Endodermal cell (in vitro differentiated cells): ENCODE data around the gene VAV3. TPM values are rescaled to one million over a fixed set of nuclear protein-coding genes. Genes with fewer than 3 reads are reported as not detected.
A peak's percentile ranks its signal among the peaks of the same experiment; 100 is the strongest.
"Not testable (repeated sequence)": the region's sequence is repeated elsewhere in the genome, so short reads cannot be mapped to it uniquely, and the experiment has no call there.

Experiments
- DNase-seq: peaks from one replicate; pipeline ENCODE4 v3.0.0-alpha.2; 2017
- H3K27ac ChIP-seq: 2 replicates; pipeline ENCODE4 v1.5.1; 2013; ENCODE audit warnings: mild to moderate bottlenecking, low read depth, low read length, moderate library complexity
- H3K27me3 ChIP-seq: 2 replicates; pipeline ENCODE4 v1.6.1; 2013; ENCODE audit warnings: mild to moderate bottlenecking, low read length, moderate library complexity; ENCODE audit not compliant: insufficient read depth, control insufficient read depth, poor library complexity, severe bottlenecking
- H3K36me3 ChIP-seq: 2 replicates; pipeline ENCODE4 v1.7.0; 2013; ENCODE audit warnings: mild to moderate bottlenecking, low read length, moderate library complexity; ENCODE audit not compliant: control insufficient read depth, insufficient read depth
- H3K4me1 ChIP-seq: one replicate; pipeline ENCODE4 v1.7.0; 2013; ENCODE audit warnings: low read length; ENCODE audit not compliant: control insufficient read depth, insufficient read depth
- H3K4me3 ChIP-seq: 2 replicates; pipeline ENCODE4 v1.5.1; 2013; ENCODE audit warnings: mild to moderate bottlenecking, low read length, moderate library complexity
- H3K9ac ChIP-seq: 2 replicates; pipeline ENCODE4 v1.6.1; 2013; ENCODE audit warnings: mild to moderate bottlenecking, low read length, moderate library complexity; ENCODE audit not compliant: poor library complexity, severe bottlenecking; ENCODE audit errors: extremely low read depth
- H3K9me3 ChIP-seq: 2 replicates; pipeline ENCODE4 v1.6.1; 2013; ENCODE audit warnings: mild to moderate bottlenecking, low read length, moderate library complexity; ENCODE audit not compliant: control insufficient read depth
- H3K27ac Mint-ChIP-seq: 2 replicates; pipeline ENCODE4 v1.8.0; 2020; ENCODE audit warnings: mixed read lengths
- H3K27me3 Mint-ChIP-seq: 2 replicates; pipeline ENCODE4 v1.8.0; 2021; ENCODE audit warnings: mild to moderate bottlenecking, mixed read lengths; ENCODE audit not compliant: insufficient read depth
- H3K36me3 Mint-ChIP-seq: 2 replicates; pipeline ENCODE4 v1.8.0; 2020; ENCODE audit warnings: low read depth, mixed read lengths
- H3K4me1 Mint-ChIP-seq: 2 replicates; pipeline ENCODE4 v1.8.0; 2020; ENCODE audit warnings: mixed read lengths
- H3K4me3 Mint-ChIP-seq: 2 replicates; pipeline ENCODE4 v1.8.0; 2020; ENCODE audit warnings: mild to moderate bottlenecking, moderate library complexity, mixed read lengths
- H3K9me3 Mint-ChIP-seq: 2 replicates; pipeline ENCODE4 v1.8.0; 2020; ENCODE audit warnings: mild to moderate bottlenecking, mixed read lengths
- CTCF ChIP-seq: fragments of 200-600 bp; sonication (generic); conservative IDR thresholded peaks from 2 replicates; pipeline ENCODE4 v1.5.0; 2021; ENCODE audit warnings: antibody characterized with exemption, mild to moderate bottlenecking
- WGBS, 2 experiments: methylation state at CpG; one replicate each; pipeline versions ENCODE4 v1.1.5 to v1.1.7; 2013; ENCODE audit warnings: missing lambda C conversion rate in 2 of 2, mixed read lengths in 1 of 2; ENCODE audit not compliant: insufficient coverage in 1 of 2, insufficient read length in 1 of 2; 5-methylcytosine and 5-hydroxymethylcytosine counted together
- total RNA-seq, 2 donors: library from RNA; stranded (reverse); fragmentation: NEBNext Ultra II Directional in 1 of 2; extraction: Animal tissue kit (Norgen Biotek cat#: 25700) in 1 of 2; gene quantifications; 2 replicates in 1 of 2; 3 replicates in 1 of 2; pipeline ENCODE4 v1.2.1, GENCODE V29; 2021

The VAV3 gene
- total RNA-seq, 2 donors from 2014 or later: 6.9 to 9.6 TPM

- H3K9me3 Mint-ChIP-seq: peaks cover 22% of the 10 kb centered on the region
- Histone ChIP-seq H3K4me3 (no peak overlapping the region), H3K9me3 (no peaks in the 10 kb centered on the region), H3K9ac (no peak overlapping the region), H3K36me3 (no peaks in the 10 kb centered on the region), H3K27me3 (no peaks in the 10 kb centered on the region), H3K4me1 (no peaks in the 10 kb centered on the region), H3K27ac (no peak overlapping the region)
- H3K4me1 Mint-ChIP-seq: peaks cover 21% of the 10 kb centered on the region
- H3K27me3 Mint-ChIP-seq: no peaks in the 10 kb centered on the region
- no peak overlapping the region for H3K27ac Mint-ChIP-seq
- no peak for TF ChIP-seq CTCF
- H3K36me3 Mint-ChIP-seq: peaks cover 10% of the 10 kb centered on the region
- DNase-seq: no peak
- H3K4me3 Mint-ChIP-seq: no peak overlapping the region
These were observed 113.6 kb downstream of the VAV3 start for GRCh38 chr1:107851418-107851817.

GRCh38 chr1:107844541-107845194 lies 120.3 kb downstream of the VAV3 start:
- not testable (repeated sequence) for H3K4me3 Mint-ChIP-seq, H3K36me3 ChIP-seq, H3K36me3 Mint-ChIP-seq, H3K27me3 Mint-ChIP-seq, H3K4me1 ChIP-seq, H3K4me3 ChIP-seq, H3K27ac ChIP-seq, H3K9me3 ChIP-seq, H3K9ac ChIP-seq, H3K27me3 ChIP-seq, DNase-seq
- peaks cover 19% of the 10 kb centered on the region for H3K9me3 Mint-ChIP-seq
- H3K4me1 Mint-ChIP-seq: peaks cover 32% of the 10 kb centered on the region
- H3K27ac Mint-ChIP-seq: peak overlapping the region; percentile 5
- 83 to 100% methylated on average over 1 to 6 of the region's 7 CpGs for WGBS, 2 experiments

GRCh38 chr1:107843989-107844388 lies 121.0 kb downstream of the VAV3 start:
- H3K4me3 ChIP-seq: no peak overlapping the region
- no peaks in the 10 kb centered on the region for H3K9me3 ChIP-seq
- H3K36me3 ChIP-seq: no peaks in the 10 kb centered on the region
- no peak for TF ChIP-seq CTCF
- H3K9me3 Mint-ChIP-seq: peaks cover 12% of the 10 kb centered on the region
- no peaks in the 10 kb centered on the region for H3K27me3 ChIP-seq
- no peaks in the 10 kb centered on the region for H3K27me3 Mint-ChIP-seq
- H3K27ac ChIP-seq: no peak overlapping the region
- peaks cover 4% of the 10 kb centered on the region for H3K36me3 Mint-ChIP-seq
- no peak for DNase-seq
- no peaks in the 10 kb centered on the region for H3K4me1 ChIP-seq
- H3K9ac ChIP-seq: no peak overlapping the region
- H3K4me3 Mint-ChIP-seq: no peak overlapping the region
- WGBS, 2 experiments: 91 to 92% methylated on average over 6 of the region's 6 CpGs
- H3K4me1 Mint-ChIP-seq: peaks cover 32% of the 10 kb centered on the region
- H3K27ac Mint-ChIP-seq: no peak overlapping the region

- no peak for DNase-seq
- TF ChIP-seq CTCF: no peak
- no peak overlapping the region for H3K4me3 ChIP-seq
- H3K4me1 ChIP-seq: no peaks in the 10 kb centered on the region
- 93 to 100% methylated on average over 1 to 2 of the region's 2 CpGs for WGBS, 2 experiments
- H3K27me3 Mint-ChIP-seq: no peaks in the 10 kb centered on the region
- no peak overlapping the region for H3K4me3 Mint-ChIP-seq
- peaks cover 32% of the 10 kb centered on the region for H3K4me1 Mint-ChIP-seq
- H3K9me3 Mint-ChIP-seq: peaks cover 9% of the 10 kb centered on the region
- no peak overlapping the region for H3K27ac ChIP-seq
- peaks cover 8% of the 10 kb centered on the region for H3K36me3 Mint-ChIP-seq
- H3K36me3 ChIP-seq: no peaks in the 10 kb centered on the region
- no peaks in the 10 kb centered on the region for H3K9me3 ChIP-seq
- H3K27ac Mint-ChIP-seq: no peak overlapping the region
- no peak overlapping the region for H3K9ac ChIP-seq
- no peaks in the 10 kb centered on the region for H3K27me3 ChIP-seq
These were observed 122.7 kb downstream of the VAV3 start for GRCh38 chr1:107842241-107842640.
